Activated CD8-positive, alpha-beta T cell treated with anti-CD3 and anti-CD28 coated beads for 36 hours (primary cell): ENCODE data around the gene HECTD4. TPM values are rescaled to one million over a fixed set of nuclear protein-coding genes. Genes with fewer than 3 reads are reported as not detected.

Experiments
- ATAC-seq: fragments of 200-7000 bp; cut with Tn5 transposase; one replicate; pipeline ENCODE4 v1.10.0; 2021; ENCODE audit warnings: mild to moderate bottlenecking, moderate library complexity
- CTCF ChIA-PET: fragments of 350-600 bp; sonication (Branson Sonifier 250); formaldehyde crosslinking; loops from one replicate; lab custom pipeline; 2021; ENCODE audit warnings: antibody characterized with exemption; lab: Charles Lee
- POLR2A ChIA-PET: fragments of 350-600 bp; sonication (Branson Sonifier 250); formaldehyde crosslinking; loops from one replicate; lab custom pipeline; 2021; ENCODE audit warnings: antibody characterized with exemption; lab: Charles Lee
- DNase-seq: peaks from one replicate; pipeline ENCODE4 v3.0.0-alpha.2; 2020
- H3K27ac Mint-ChIP-seq: one replicate; pipeline ENCODE4 v1.8.0; 2021; ENCODE audit warnings: mild to moderate bottlenecking, mixed read lengths
- H3K27me3 Mint-ChIP-seq: one replicate; pipeline ENCODE4 v1.8.0; 2021; ENCODE audit warnings: mixed read lengths
- H3K36me3 Mint-ChIP-seq: one replicate; pipeline ENCODE4 v1.8.0; 2021; ENCODE audit warnings: low read depth, mixed read lengths
- H3K4me1 Mint-ChIP-seq: one replicate; pipeline ENCODE4 v1.8.0; 2021; ENCODE audit warnings: low read depth, mixed read lengths
- H3K4me3 Mint-ChIP-seq: one replicate; pipeline ENCODE4 v1.8.0; 2021; ENCODE audit warnings: mild to moderate bottlenecking, moderate library complexity, mixed read lengths
- H3K9me3 Mint-ChIP-seq: one replicate; pipeline ENCODE4 v1.8.0; 2021; ENCODE audit warnings: mixed read lengths
- intact Hi-C: fragments of 100-400 bp; cut with micrococcal nuclease; formaldehyde crosslinking; loops from one replicate; pipeline ENCODE4 v1.10.0; 2022
- total RNA-seq, 2 experiments: library from RNA; stranded (reverse); gene quantifications; one replicate each; pipeline ENCODE4 v1.2.3, GENCODE V29; 2021
- TF ChIP-seq, protein P1 (sequence below): fragments of 200-600 bp; IDR thresholded peaks from one replicate; pipeline ENCODE4 v1.8.0; 2022; ENCODE audit warnings: antibody characterized with exemption, mild to moderate bottlenecking

HECTD4 gene
- total RNA-seq, 2 experiments from 2014 or later, result 18.2 to 22.6 TPM

DNA sequence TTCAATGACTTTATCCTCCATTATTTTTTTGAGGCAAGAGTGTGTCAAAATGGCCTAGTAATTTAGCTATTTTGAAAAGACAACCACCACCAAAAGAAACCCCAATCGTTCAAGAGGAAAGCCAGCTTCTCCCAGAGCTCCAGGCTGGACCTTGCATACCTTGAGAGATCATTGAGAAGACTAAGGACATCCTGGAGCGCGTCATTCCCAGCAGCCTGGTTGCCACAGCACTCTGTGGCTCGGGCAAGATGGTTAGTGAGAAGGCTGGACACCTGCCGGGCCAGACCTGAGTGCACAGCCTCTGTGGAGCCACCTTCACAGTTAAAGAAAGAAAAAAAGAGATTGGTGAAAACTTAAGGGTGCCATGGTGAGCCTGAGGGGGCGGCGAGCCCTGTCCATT, 145.4 kb downstream of the HECTD4 start:
- no peak overlapping the region for H3K27ac Mint-ChIP-seq
- ChIA-PET CTCF (interaction anchor here (0.9 kb wide), 1 partner anchor 143 kb away, joined by 3 read pairs; no protein-coding TSS in a partner anchor), POLR2A (no interaction called here)
- ATAC-seq, result no peak
- no peaks in the 10 kb centered on the region for H3K4me1 Mint-ChIP-seq
- intact Hi-C loops, result no loop called here
- TF ChIP-seq, protein P1, sequence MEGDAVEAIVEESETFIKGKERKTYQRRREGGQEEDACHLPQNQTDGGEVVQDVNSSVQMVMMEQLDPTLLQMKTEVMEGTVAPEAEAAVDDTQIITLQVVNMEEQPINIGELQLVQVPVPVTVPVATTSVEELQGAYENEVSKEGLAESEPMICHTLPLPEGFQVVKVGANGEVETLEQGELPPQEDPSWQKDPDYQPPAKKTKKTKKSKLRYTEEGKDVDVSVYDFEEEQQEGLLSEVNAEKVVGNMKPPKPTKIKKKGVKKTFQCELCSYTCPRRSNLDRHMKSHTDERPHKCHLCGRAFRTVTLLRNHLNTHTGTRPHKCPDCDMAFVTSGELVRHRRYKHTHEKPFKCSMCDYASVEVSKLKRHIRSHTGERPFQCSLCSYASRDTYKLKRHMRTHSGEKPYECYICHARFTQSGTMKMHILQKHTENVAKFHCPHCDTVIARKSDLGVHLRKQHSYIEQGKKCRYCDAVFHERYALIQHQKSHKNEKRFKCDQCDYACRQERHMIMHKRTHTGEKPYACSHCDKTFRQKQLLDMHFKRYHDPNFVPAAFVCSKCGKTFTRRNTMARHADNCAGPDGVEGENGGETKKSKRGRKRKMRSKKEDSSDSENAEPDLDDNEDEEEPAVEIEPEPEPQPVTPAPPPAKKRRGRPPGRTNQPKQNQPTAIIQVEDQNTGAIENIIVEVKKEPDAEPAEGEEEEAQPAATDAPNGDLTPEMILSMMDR, result no peak
- H3K27me3 Mint-ChIP-seq, result no peaks in the 10 kb centered on the region
- DNase-seq, result no peak
- peaks cover 13% of the 10 kb centered on the region for H3K36me3 Mint-ChIP-seq
- no peaks in the 10 kb centered on the region for H3K9me3 Mint-ChIP-seq
- H3K4me3 Mint-ChIP-seq, result no peak overlapping the region

GRCh38 chr12:112236386-112236785, 145.8 kb downstream of the HECTD4 start:
- intact Hi-C loops, result no loop called here

DNA sequence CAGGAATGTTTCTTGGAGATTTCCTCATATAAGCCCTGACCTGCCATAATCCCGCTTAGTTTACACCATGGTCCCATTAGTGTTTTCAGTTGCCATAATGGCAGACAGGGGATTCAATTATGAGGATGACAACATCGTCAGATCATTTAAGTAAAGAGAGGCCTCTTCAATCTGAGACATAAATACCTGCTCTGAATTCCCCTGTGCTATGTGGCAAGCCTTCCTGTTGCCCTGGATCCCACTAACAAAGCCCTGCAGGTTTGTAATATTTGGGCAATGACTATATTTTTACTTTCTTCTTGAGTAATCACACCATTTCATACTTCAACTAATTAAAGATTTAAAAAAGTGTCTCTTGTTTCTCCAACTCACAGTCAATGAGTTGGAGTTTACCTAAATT, 147.9 kb downstream of the HECTD4 start:
- ChIA-PET POLR2A (interaction anchor here (0.6 kb wide), 1 partner anchor 146 kb away, joined by 3 read pairs; no protein-coding TSS in a partner anchor), CTCF (interaction anchor here (0.8 to 1.4 kb wide), 2 partner anchors 9 to 36 kb away, joined by 3 read pairs; no protein-coding TSS in a partner anchor)
- intact Hi-C loops, result no loop called here
- Mint-ChIP-seq H3K4me1 (no peaks in the 10 kb centered on the region), H3K9me3 (no peaks in the 10 kb centered on the region), H3K27me3 (no peaks in the 10 kb centered on the region), H3K4me3 (no peak overlapping the region), H3K27ac (no peak overlapping the region), H3K36me3 (peaks cover 22% of the 10 kb centered on the region)
- DNase-seq (no peak), ATAC-seq (no peak)
- TF ChIP-seq, protein P1, result no peak

More at GRCh38 chr12:112236386-112236785, 145.8 kb downstream of the HECTD4 start:
- Mint-ChIP-seq H3K9me3 (no peaks in the 10 kb centered on the region), H3K27me3 (no peaks in the 10 kb centered on the region), H3K36me3 (peaks cover 14% of the 10 kb centered on the region), H3K4me3 (no peak overlapping the region), H3K4me1 (no peaks in the 10 kb centered on the region), H3K27ac (no peak overlapping the region)
- CTCF ChIA-PET, result interaction anchor here (1.3 kb wide), 1 partner anchor 151 kb away, joined by 9 read pairs; no protein-coding TSS in a partner anchor
- no peak for ATAC-seq
- POLR2A ChIA-PET, result no interaction called here
- DNase-seq, result no peak
- TF ChIP-seq, protein P1, result no peak

DNA sequence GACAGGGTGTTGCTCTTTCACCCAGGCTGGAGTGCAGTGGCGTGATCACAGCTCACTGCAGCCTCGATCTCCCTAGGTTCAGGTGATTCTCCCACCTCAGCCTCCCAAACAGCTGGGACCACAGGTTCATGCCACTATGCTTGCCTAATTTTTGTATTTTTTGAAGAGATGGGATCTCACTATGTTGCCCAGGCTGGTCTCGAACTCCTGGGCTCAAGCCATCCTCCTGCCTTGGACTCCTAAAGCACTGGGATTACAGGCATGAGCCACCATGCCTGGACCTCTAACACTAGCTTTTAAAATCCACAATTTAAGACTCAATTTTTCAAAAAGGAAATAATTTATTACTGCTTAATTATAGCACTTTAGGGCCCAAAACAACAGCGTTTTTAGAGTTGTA, 149.0 kb downstream of the HECTD4 start:
- no peak overlapping the region for H3K4me3 Mint-ChIP-seq
- DNase-seq (no peak), ATAC-seq (no peak)
- TF ChIP-seq, protein P1, result no peak
- intact Hi-C loops, result no loop called here
- H3K27ac Mint-ChIP-seq, result no peak overlapping the region
- H3K9me3 Mint-ChIP-seq, result no peaks in the 10 kb centered on the region
- ChIA-PET CTCF (interaction anchor here (1.3 kb wide), 1 partner anchor 35 kb away, joined by 3 read pairs; no protein-coding TSS in a partner anchor), POLR2A (no interaction called here)
- no peaks in the 10 kb centered on the region for H3K4me1 Mint-ChIP-seq
- no peaks in the 10 kb centered on the region for H3K27me3 Mint-ChIP-seq
- peaks cover 20% of the 10 kb centered on the region for H3K36me3 Mint-ChIP-seq

- no peak for ATAC-seq
- ChIA-PET CTCF (interaction anchor here (2.5 kb wide), 1 partner anchor 32 kb away, joined by 6 read pairs; no protein-coding TSS in a partner anchor), POLR2A (interaction anchor here (0.6 kb wide), 1 partner anchor 21 kb away, joined by 3 read pairs; no protein-coding TSS in a partner anchor)
- TF ChIP-seq, protein P1, result no peak
- intact Hi-C loops, result no loop called here
- peaks cover 18% of the 10 kb centered on the region for H3K36me3 Mint-ChIP-seq
- no peak overlapping the region for H3K4me3 Mint-ChIP-seq
- no peaks in the 10 kb centered on the region for H3K4me1 Mint-ChIP-seq
- no peaks in the 10 kb centered on the region for H3K27me3 Mint-ChIP-seq
- no peaks in the 10 kb centered on the region for H3K9me3 Mint-ChIP-seq
- no peak for DNase-seq
- H3K27ac Mint-ChIP-seq, result no peak overlapping the region
Measured at GRCh38 chr12:112230136-112230535, 152.1 kb downstream of the HECTD4 start.
